Trophoblast cell (in vitro differentiated cells and primary cell): ENCODE results near the gene TTN.
"Not testable (repeated sequence)": the region's sequence is repeated elsewhere in the genome, so short reads cannot be mapped to it uniquely, and the experiment has no call there.

Experiments used
- DNase-seq, 2 donors: peaks; one replicate each; pipeline ENCODE4 v3.0.0-alpha.2; 2016
- H2AFZ ChIP-seq: 2 replicates; pipeline ENCODE4 v1.6.1; 2013; ENCODE audit warnings: low read length, moderate library complexity, mild to moderate bottlenecking; ENCODE audit not compliant: insufficient read depth, poor library complexity
- H2AK5ac ChIP-seq: 2 replicates; pipeline ENCODE4 v1.6.1; 2013; ENCODE audit warnings: mild to moderate bottlenecking, low read length
- H2BK120ac ChIP-seq: 2 replicates; pipeline ENCODE4 v1.6.1; 2013; ENCODE audit warnings: low read length, mild to moderate bottlenecking, moderate library complexity; ENCODE audit not compliant: insufficient read depth, poor library complexity
- H2BK12ac ChIP-seq: 2 replicates; pipeline ENCODE4 v1.6.1; 2013; ENCODE audit warnings: mild to moderate bottlenecking, low read length, moderate library complexity
- H2BK5ac ChIP-seq: 2 replicates; pipeline ENCODE4 v1.6.1; 2013; ENCODE audit warnings: low read length, low read depth, moderate library complexity, mild to moderate bottlenecking; ENCODE audit not compliant: poor library complexity
- H3K14ac ChIP-seq: 2 replicates; pipeline ENCODE4 v1.6.1; 2013; ENCODE audit warnings: mild to moderate bottlenecking, low read length
- H3K18ac ChIP-seq: 2 replicates; pipeline ENCODE4 v1.6.1; 2013; ENCODE audit warnings: mild to moderate bottlenecking, low read length
- H3K23ac ChIP-seq: 2 replicates; pipeline ENCODE4 v1.6.1; 2013; ENCODE audit warnings: low read length
- H3K27ac ChIP-seq: 2 replicates; pipeline ENCODE4 v1.5.1; 2013; ENCODE audit warnings: low read depth, mild to moderate bottlenecking, inconsistent platforms, low read length, moderate library complexity
- H3K27me3 ChIP-seq: 2 replicates; pipeline ENCODE4 v1.6.1; 2013; ENCODE audit warnings: inconsistent platforms, mild to moderate bottlenecking, low read length, moderate library complexity; ENCODE audit not compliant: insufficient read depth
- H3K36me3 ChIP-seq, 2 experiments: 1 replicate in 1 of 2; 2 replicates in 1 of 2; pipeline ENCODE4 v1.6.1; 2013; ENCODE audit warnings: low read length in 2 of 2, mild to moderate bottlenecking in 2 of 2, moderate library complexity in 1 of 2; ENCODE audit not compliant: insufficient read depth in 2 of 2, control insufficient read depth in 1 of 2
- H3K4ac ChIP-seq: 2 replicates; pipeline ENCODE4 v1.6.1; 2013; ENCODE audit warnings: low read depth, mild to moderate bottlenecking, low read length, moderate library complexity
- H3K4me1 ChIP-seq, 2 experiments: 1 replicate in 1 of 2; 2 replicates in 1 of 2; pipeline ENCODE4 v1.6.1; 2013; ENCODE audit warnings: low read length in 2 of 2, mild to moderate bottlenecking in 2 of 2, moderate library complexity in 1 of 2; ENCODE audit not compliant: insufficient read depth in 2 of 2, control insufficient read depth in 1 of 2
- H3K4me2 ChIP-seq: 2 replicates; pipeline ENCODE4 v1.6.1; 2013; ENCODE audit warnings: inconsistent platforms, mild to moderate bottlenecking, low read length, moderate library complexity
- H3K4me3 ChIP-seq: 2 replicates; pipeline ENCODE4 v1.5.1; 2013; ENCODE audit warnings: mild to moderate bottlenecking, low read depth, low read length, inconsistent platforms
- H3K79me1 ChIP-seq: one replicate; pipeline ENCODE4 v1.6.1; 2013; ENCODE audit warnings: low read length
- H3K79me2 ChIP-seq: 2 replicates; pipeline ENCODE4 v1.6.1; 2013; ENCODE audit warnings: low read length, mild to moderate bottlenecking; ENCODE audit not compliant: control insufficient read depth, insufficient read depth, poor library complexity
- H3K9ac ChIP-seq: 2 replicates; pipeline ENCODE4 v1.6.1; 2013; ENCODE audit warnings: mild to moderate bottlenecking, low read length
- H3K9me3 ChIP-seq: 2 replicates; pipeline ENCODE4 v1.6.1; 2013; ENCODE audit warnings: low read depth, mild to moderate bottlenecking, control low read depth, inconsistent platforms, low read length; ENCODE audit not compliant: insufficient read depth
- H4K12ac ChIP-seq: 2 replicates; pipeline ENCODE4 v1.6.1; 2013; ENCODE audit warnings: low read depth, mild to moderate bottlenecking, low read length, moderate library complexity
- H4K8ac ChIP-seq: 2 replicates; pipeline ENCODE4 v1.6.1; 2013; ENCODE audit warnings: low read depth, mild to moderate bottlenecking, low read length, moderate library complexity
- H4K91ac ChIP-seq: one replicate; pipeline ENCODE4 v1.6.1; 2013; ENCODE audit warnings: low read depth, mild to moderate bottlenecking, low read length, moderate library complexity
- WGBS: extraction: QIAGEN DNeasy Blood & Tissue Kit; methylation state at CpG from one replicate; pipeline ENCODE4 v1.1.7; 2013; ENCODE audit warnings: missing lambda C conversion rate; ENCODE audit not compliant: insufficient read length, insufficient coverage; ENCODE audit errors: extremely low coverage; 5-methylcytosine and 5-hydroxymethylcytosine counted together

TTN gene

GRCh38 chr2:178658480-178658879 lies 148.7 kb downstream of the TTN start:
- DNase-seq, H4K91ac ChIP-seq, H2BK5ac ChIP-seq, H3K4ac ChIP-seq, H2AFZ ChIP-seq, H3K79me2 ChIP-seq, H3K27me3 ChIP-seq, H3K4me2 ChIP-seq, H2BK12ac ChIP-seq, H3K14ac ChIP-seq, H3K9me3 ChIP-seq, H3K79me1 ChIP-seq, H2AK5ac ChIP-seq, H4K8ac ChIP-seq, H3K18ac ChIP-seq, H3K4me1 ChIP-seq, H3K9ac ChIP-seq, H3K4me3 ChIP-seq, H3K36me3 ChIP-seq, H3K23ac ChIP-seq, H2BK120ac ChIP-seq, H4K12ac ChIP-seq, H3K27ac ChIP-seq: not testable (repeated sequence)
- no CpG with 5 or more reads among the region's 8 CpGs for WGBS

- Histone ChIP-seq H3K4me3 (no peak overlapping the region), H3K4me1 (no peaks in the 10 kb centered on the region), H2AK5ac (no peak overlapping the region), H4K12ac (no peak overlapping the region), H3K79me1 (no peaks in the 10 kb centered on the region), H4K8ac (no peak overlapping the region), H3K23ac (no peak overlapping the region), H3K18ac (no peak overlapping the region), H3K27me3 (no peaks in the 10 kb centered on the region), H2AFZ (no peak overlapping the region), H4K91ac (no peak overlapping the region), H3K36me3 (no peaks in the 10 kb centered on the region), H2BK5ac (no peak overlapping the region), H3K27ac (no peak overlapping the region), H2BK120ac (no peak overlapping the region), H3K14ac (no peak overlapping the region), H3K4ac (no peak overlapping the region), H3K9ac (no peak overlapping the region), H3K9me3 (no peaks in the 10 kb centered on the region), H3K4me2 (no peak overlapping the region), H2BK12ac (no peak overlapping the region), H3K79me2 (no peaks in the 10 kb centered on the region)
- peak; percentile 24 to 68 for DNase-seq
- WGBS, result no CpG with 5 or more reads among the region's 5 CpGs
Measured at GRCh38 chr2:178650554-178650953, 156.7 kb downstream of the TTN start.

GRCh38 chr2:178644919-178645318 lies 162.3 kb downstream of the TTN start:
- H3K36me3 ChIP-seq, result no peaks in the 10 kb centered on the region
- no peak overlapping the region for H2AK5ac ChIP-seq
- no peak for DNase-seq
- no peak overlapping the region for H2BK5ac ChIP-seq
- H3K4me1 ChIP-seq, result no peaks in the 10 kb centered on the region
- no peak overlapping the region for H4K12ac ChIP-seq
- no peak overlapping the region for H3K4ac ChIP-seq
- no peak overlapping the region for H4K8ac ChIP-seq
- no peak overlapping the region for H3K18ac ChIP-seq
- H3K27me3 ChIP-seq, result no peaks in the 10 kb centered on the region
- H3K79me1 ChIP-seq, result no peaks in the 10 kb centered on the region
- no peak overlapping the region for H3K4me2 ChIP-seq
- H2BK12ac ChIP-seq, result no peak overlapping the region
- no peak overlapping the region for H3K14ac ChIP-seq
- H3K9me3 ChIP-seq, result no peaks in the 10 kb centered on the region
- no peak overlapping the region for H2BK120ac ChIP-seq
- no CpG with 5 or more reads among the region's 1 CpG for WGBS
- H3K79me2 ChIP-seq, result no peaks in the 10 kb centered on the region
- H2AFZ ChIP-seq, result no peak overlapping the region
- no peak overlapping the region for H3K23ac ChIP-seq
- no peak overlapping the region for H3K4me3 ChIP-seq
- no peak overlapping the region for H4K91ac ChIP-seq
- H3K9ac ChIP-seq, result no peak overlapping the region
- H3K27ac ChIP-seq, result no peak overlapping the region

GRCh38 chr2:178641498-178641897 lies 165.7 kb downstream of the TTN start:
- no peaks in the 10 kb centered on the region for H3K27me3 ChIP-seq
- H2AK5ac ChIP-seq, result no peak overlapping the region
- H4K8ac ChIP-seq, result no peak overlapping the region
- no peak overlapping the region for H3K27ac ChIP-seq
- no peak overlapping the region for H4K12ac ChIP-seq
- no peak overlapping the region for H2BK5ac ChIP-seq
- H3K23ac ChIP-seq, result no peak overlapping the region
- no peak overlapping the region for H2BK120ac ChIP-seq
- no peaks in the 10 kb centered on the region for H3K4me1 ChIP-seq
- H3K4ac ChIP-seq, result no peak overlapping the region
- H3K9me3 ChIP-seq, result no peaks in the 10 kb centered on the region
- H3K9ac ChIP-seq, result no peak overlapping the region
- no CpG with 5 or more reads among the region's 1 CpG for WGBS
- DNase-seq, result no peak
- no peak overlapping the region for H2AFZ ChIP-seq
- H3K14ac ChIP-seq, result no peak overlapping the region
- H3K4me2 ChIP-seq, result no peak overlapping the region
- H4K91ac ChIP-seq, result no peak overlapping the region
- H3K4me3 ChIP-seq, result no peak overlapping the region
- no peaks in the 10 kb centered on the region for H3K79me1 ChIP-seq
- H3K36me3 ChIP-seq, result no peaks in the 10 kb centered on the region
- H2BK12ac ChIP-seq, result no peak overlapping the region
- no peaks in the 10 kb centered on the region for H3K79me2 ChIP-seq
- no peak overlapping the region for H3K18ac ChIP-seq
